ENCODE measurements around the gene SYNDIG1.

Gene SYNDIG1

DNA sequence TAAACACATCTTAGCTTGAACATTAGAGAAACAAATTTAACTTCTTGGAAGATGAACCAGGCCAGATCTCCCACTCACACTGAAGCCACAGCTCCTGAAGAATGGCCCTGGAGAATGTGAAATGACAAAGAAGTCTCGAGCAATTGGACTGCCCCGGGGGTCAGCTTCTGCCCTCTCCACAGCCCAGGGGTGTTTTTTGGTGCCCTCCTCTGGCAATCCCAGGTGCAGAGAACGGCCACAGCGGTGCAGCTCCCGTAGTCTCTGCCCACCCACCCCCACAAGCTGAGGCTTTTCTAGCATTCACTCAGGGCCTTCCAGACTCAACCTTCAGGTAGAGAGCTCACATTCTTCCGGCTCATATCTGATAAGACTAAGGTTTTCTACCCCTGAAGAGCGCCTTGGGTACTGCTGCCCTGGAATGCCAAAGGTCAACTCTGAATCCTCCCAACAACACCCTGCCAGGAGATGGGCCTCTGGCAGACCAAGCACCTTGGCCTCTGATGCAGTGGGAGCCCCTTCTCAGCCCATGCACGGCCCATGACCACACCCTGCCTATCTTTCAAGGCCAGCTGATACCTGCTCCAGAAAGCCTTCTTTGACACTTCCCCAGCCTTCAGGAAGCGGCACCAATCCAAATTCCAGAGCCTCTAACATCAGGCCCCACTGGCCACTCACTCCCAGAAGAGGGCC, 208.3 kb downstream of the SYNDIG1 start:
- Histone ChIP-seq H3K9ac (ENCODE audit: low read length) (no peak overlapping the region), H3K27ac (ENCODE audit: low read depth, low read length) (no peak overlapping the region), H3K4me3 (ENCODE audit: low read depth in 1 of 2, low read length in 2 of 2) (no peak overlapping the region), H3K36me3 (ENCODE audit: insufficient read depth, low read length) (no peaks in the 10 kb centered on the region), H3K27me3 (ENCODE audit: control insufficient read depth in 1 of 2, insufficient read depth in 2 of 2, low read length in 2 of 2) (no peaks in the 10 kb centered on the region), H3K9me3 (ENCODE audit: low read length) (no peaks in the 10 kb centered on the region), H3K4me1 (ENCODE audit: insufficient read depth, low read length) (no peaks in the 10 kb centered on the region)

DNA sequence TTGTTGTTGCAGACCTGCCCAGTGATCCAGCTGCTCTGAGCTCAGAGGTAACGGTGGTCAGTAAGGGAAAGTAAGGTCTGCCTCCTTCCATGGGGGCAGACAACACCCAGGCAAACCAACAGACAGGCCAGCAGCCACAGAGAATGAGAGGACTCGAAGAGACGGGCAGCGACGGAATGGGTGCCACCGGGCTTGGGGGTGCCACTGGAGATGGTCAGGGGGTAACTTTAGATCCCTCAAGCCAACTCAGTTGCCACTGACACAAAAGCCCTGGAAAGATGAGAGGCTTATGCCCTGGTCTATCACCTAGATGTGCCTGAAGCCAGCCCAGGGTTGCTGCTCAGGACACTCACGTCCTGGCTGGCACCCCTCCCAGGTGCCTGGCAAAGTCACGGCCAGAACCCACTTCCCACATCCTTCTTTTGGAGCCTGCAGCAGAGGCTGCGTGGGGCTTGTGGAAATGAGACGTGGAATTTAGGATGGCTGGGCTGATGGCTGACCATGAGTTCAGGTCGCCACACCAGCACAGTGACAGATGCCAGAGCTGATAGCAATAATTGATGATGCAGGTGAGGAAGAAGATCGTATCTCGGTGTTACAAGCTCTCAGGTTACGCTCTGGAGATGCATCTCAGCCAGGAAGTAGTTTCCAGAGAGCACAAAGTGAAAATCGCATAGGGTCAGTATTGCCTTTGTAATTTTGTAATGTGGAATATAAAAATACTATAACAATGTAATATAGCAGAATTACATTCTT, 209.1 kb downstream of the SYNDIG1 start:
- Histone ChIP-seq H3K4me1 (ENCODE audit: insufficient read depth, low read length) (no peaks in the 10 kb centered on the region), H3K4me3 (ENCODE audit: low read depth in 1 of 2, low read length in 2 of 2) (no peak overlapping the region), H3K9ac (ENCODE audit: low read length) (no peak overlapping the region), H3K27me3 (ENCODE audit: control insufficient read depth in 1 of 2, insufficient read depth in 2 of 2, low read length in 2 of 2) (no peaks in the 10 kb centered on the region), H3K27ac (ENCODE audit: low read depth, low read length) (no peak overlapping the region), H3K36me3 (ENCODE audit: insufficient read depth, low read length) (no peaks in the 10 kb centered on the region), H3K9me3 (ENCODE audit: low read length) (no peaks in the 10 kb centered on the region)

- H3K4me3 ChIP-seq (ENCODE audit: low read depth in 1 of 2, low read length in 2 of 2): no peak overlapping the region
- no peak overlapping the region for H3K9ac ChIP-seq (ENCODE audit: low read length)
- H3K36me3 ChIP-seq (ENCODE audit: insufficient read depth, low read length): no peaks in the 10 kb centered on the region
- H3K27me3 ChIP-seq (ENCODE audit: control insufficient read depth in 1 of 2, insufficient read depth in 2 of 2, low read length in 2 of 2): no peaks in the 10 kb centered on the region
- no peak overlapping the region for H3K27ac ChIP-seq (ENCODE audit: low read depth, low read length)
- H3K4me1 ChIP-seq (ENCODE audit: insufficient read depth, low read length): no peaks in the 10 kb centered on the region
- H3K9me3 ChIP-seq (ENCODE audit: low read length): no peaks in the 10 kb centered on the region
Measured at GRCh38 chr20:24679448-24680047, 210.1 kb downstream of the SYNDIG1 start.

- Histone ChIP-seq H3K4me1 (ENCODE audit: insufficient read depth, low read length) (no peaks in the 10 kb centered on the region), H3K4me3 (ENCODE audit: low read depth in 1 of 2, low read length in 2 of 2) (no peak overlapping the region), H3K36me3 (ENCODE audit: insufficient read depth, low read length) (no peaks in the 10 kb centered on the region), H3K27ac (ENCODE audit: low read depth, low read length) (no peak overlapping the region), H3K9ac (ENCODE audit: low read length) (no peak overlapping the region), H3K9me3 (ENCODE audit: low read length) (no peaks in the 10 kb centered on the region), H3K27me3 (ENCODE audit: control insufficient read depth in 1 of 2, insufficient read depth in 2 of 2, low read length in 2 of 2) (no peaks in the 10 kb centered on the region)
Measured at GRCh38 chr20:24681634-24682495, 212.4 kb downstream of the SYNDIG1 start.

DNA sequence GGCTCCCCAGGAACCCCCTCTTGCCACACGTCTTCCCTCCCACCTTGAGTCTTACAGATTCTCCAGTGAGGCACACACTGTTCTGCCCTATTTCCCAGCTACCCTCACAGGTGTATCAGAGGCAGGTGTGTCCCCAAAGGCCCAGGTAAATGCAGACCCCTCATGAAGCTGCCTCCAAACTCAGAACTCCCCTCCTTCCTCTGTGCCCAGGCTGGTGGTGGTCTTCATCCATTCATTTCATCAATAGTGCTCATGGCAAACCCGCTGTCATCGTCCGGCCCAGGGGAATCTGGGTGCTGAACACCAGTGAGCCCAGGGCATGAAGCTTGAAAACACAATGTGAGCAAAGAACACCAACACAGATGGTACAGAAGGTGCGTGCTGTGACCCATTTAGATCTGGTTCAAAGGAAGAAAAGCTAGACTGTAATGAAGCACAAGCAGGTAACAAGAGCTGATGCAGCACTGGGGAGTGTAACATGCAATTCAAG, 213.1 kb downstream of the SYNDIG1 start:
- no peaks in the 10 kb centered on the region for H3K27me3 ChIP-seq (ENCODE audit: control insufficient read depth in 1 of 2, insufficient read depth in 2 of 2, low read length in 2 of 2)
- no peaks in the 10 kb centered on the region for H3K36me3 ChIP-seq (ENCODE audit: insufficient read depth, low read length)
- no peak overlapping the region for H3K9ac ChIP-seq (ENCODE audit: low read length)
- H3K4me1 ChIP-seq (ENCODE audit: insufficient read depth, low read length): no peaks in the 10 kb centered on the region
- H3K27ac ChIP-seq (ENCODE audit: low read depth, low read length): no peak overlapping the region
- no peak overlapping the region for H3K4me3 ChIP-seq (ENCODE audit: low read depth in 1 of 2, low read length in 2 of 2)
- H3K9me3 ChIP-seq (ENCODE audit: low read length): no peaks in the 10 kb centered on the region

DNA sequence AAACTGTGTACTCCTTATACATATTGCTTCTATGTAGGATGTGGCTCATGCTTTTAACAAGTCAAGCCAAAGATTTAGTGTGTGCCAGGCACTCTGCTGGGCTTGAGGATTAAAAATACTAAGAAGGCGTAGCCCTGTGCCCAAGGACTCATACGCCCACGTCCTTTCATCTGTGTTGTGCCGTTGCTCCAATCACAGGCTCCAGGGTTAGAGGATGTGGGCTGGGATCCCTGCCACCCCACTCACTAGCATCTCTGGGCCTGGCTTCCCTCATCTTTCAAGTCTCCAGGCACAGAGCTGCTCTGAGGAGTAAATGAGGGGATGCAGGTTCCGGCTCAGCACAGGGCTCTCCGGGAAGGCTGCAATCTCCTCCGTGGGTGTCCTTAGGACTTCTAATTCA, 214.2 kb downstream of the SYNDIG1 start:
- no peaks in the 10 kb centered on the region for H3K9me3 ChIP-seq (ENCODE audit: low read length)
- no peak overlapping the region for H3K27ac ChIP-seq (ENCODE audit: low read depth, low read length)
- H3K27me3 ChIP-seq (ENCODE audit: control insufficient read depth in 1 of 2, insufficient read depth in 2 of 2, low read length in 2 of 2): no peaks in the 10 kb centered on the region
- H3K4me1 ChIP-seq (ENCODE audit: insufficient read depth, low read length): no peaks in the 10 kb centered on the region
- H3K36me3 ChIP-seq (ENCODE audit: insufficient read depth, low read length): no peaks in the 10 kb centered on the region
- no peak overlapping the region for H3K4me3 ChIP-seq (ENCODE audit: low read depth in 1 of 2, low read length in 2 of 2)
- H3K9ac ChIP-seq (ENCODE audit: low read length): no peak overlapping the region

- H3K9ac ChIP-seq (ENCODE audit: low read length): no peak overlapping the region
- no peaks in the 10 kb centered on the region for H3K36me3 ChIP-seq (ENCODE audit: insufficient read depth, low read length)
- no peak overlapping the region for H3K4me3 ChIP-seq (ENCODE audit: low read depth in 1 of 2, low read length in 2 of 2)
- no peak overlapping the region for H3K27ac ChIP-seq (ENCODE audit: low read depth, low read length)
- H3K9me3 ChIP-seq (ENCODE audit: low read length): no peaks in the 10 kb centered on the region
- H3K4me1 ChIP-seq (ENCODE audit: insufficient read depth, low read length): no peaks in the 10 kb centered on the region
- H3K27me3 ChIP-seq (ENCODE audit: control insufficient read depth in 1 of 2, insufficient read depth in 2 of 2, low read length in 2 of 2): no peaks in the 10 kb centered on the region
Measured at GRCh38 chr20:24684421-24684871, 215.0 kb downstream of the SYNDIG1 start.

- H3K27me3 ChIP-seq (ENCODE audit: control insufficient read depth in 1 of 2, insufficient read depth in 2 of 2, low read length in 2 of 2): no peaks in the 10 kb centered on the region
- no peaks in the 10 kb centered on the region for H3K4me1 ChIP-seq (ENCODE audit: insufficient read depth, low read length)
- H3K36me3 ChIP-seq (ENCODE audit: insufficient read depth, low read length): no peaks in the 10 kb centered on the region
- H3K4me3 ChIP-seq (ENCODE audit: low read depth in 1 of 2, low read length in 2 of 2): no peak overlapping the region
- H3K9ac ChIP-seq (ENCODE audit: low read length): no peak overlapping the region
- H3K9me3 ChIP-seq (ENCODE audit: low read length): no peaks in the 10 kb centered on the region
- H3K27ac ChIP-seq (ENCODE audit: low read depth, low read length): no peak overlapping the region
Measured at GRCh38 chr20:24684956-24685691, 215.7 kb downstream of the SYNDIG1 start.

- Histone ChIP-seq H3K4me1 (ENCODE audit: insufficient read depth, low read length) (no peaks in the 10 kb centered on the region), H3K9ac (ENCODE audit: low read length) (no peak overlapping the region), H3K27me3 (ENCODE audit: control insufficient read depth in 1 of 2, insufficient read depth in 2 of 2, low read length in 2 of 2) (no peaks in the 10 kb centered on the region), H3K9me3 (ENCODE audit: low read length) (no peaks in the 10 kb centered on the region), H3K36me3 (ENCODE audit: insufficient read depth, low read length) (no peaks in the 10 kb centered on the region), H3K27ac (ENCODE audit: low read depth, low read length) (no peak overlapping the region), H3K4me3 (ENCODE audit: low read depth in 1 of 2, low read length in 2 of 2) (no peak overlapping the region)
Measured at GRCh38 chr20:24685736-24686135, 216.3 kb downstream of the SYNDIG1 start.

- no peaks in the 10 kb centered on the region for H3K27me3 ChIP-seq (ENCODE audit: control insufficient read depth in 1 of 2, insufficient read depth in 2 of 2, low read length in 2 of 2)
- H3K4me1 ChIP-seq (ENCODE audit: insufficient read depth, low read length): no peaks in the 10 kb centered on the region
- H3K27ac ChIP-seq (ENCODE audit: low read depth, low read length): no peak overlapping the region
- H3K9me3 ChIP-seq (ENCODE audit: low read length): no peaks in the 10 kb centered on the region
- no peak overlapping the region for H3K4me3 ChIP-seq (ENCODE audit: low read depth in 1 of 2, low read length in 2 of 2)
- no peak overlapping the region for H3K9ac ChIP-seq (ENCODE audit: low read length)
- no peaks in the 10 kb centered on the region for H3K36me3 ChIP-seq (ENCODE audit: insufficient read depth, low read length)
Measured at GRCh38 chr20:24686156-24686555, 216.7 kb downstream of the SYNDIG1 start.
